Ishikawa (cell line): ENCODE data around the gene CUEDC2.

ENCODE experiments used
- CEBPB ChIP-seq: IDR thresholded peaks from 2 replicates; pipeline ENCODE4 v1.6.1; 2012
- CREB1 ChIP-seq: IDR thresholded peaks from 2 replicates; pipeline ENCODE4 v1.6.1; 2012; ENCODE audit warnings: low read depth
- EGR1 ChIP-seq: IDR thresholded peaks from 2 replicates; pipeline ENCODE4 v1.6.1; 2012
- EP300 ChIP-seq: IDR thresholded peaks from 2 replicates; pipeline ENCODE4 v1.6.1; 2012; ENCODE audit warnings: borderline replicate concordance
- FOXM1 ChIP-seq: IDR thresholded peaks from 2 replicates; pipeline ENCODE4 v1.6.1; 2012; ENCODE audit warnings: low read depth, borderline replicate concordance
- NFIC ChIP-seq: IDR thresholded peaks from 2 replicates; pipeline ENCODE4 v1.6.1; 2012
- RAD21 ChIP-seq: IDR thresholded peaks from 2 replicates; pipeline ENCODE4 v1.6.1; 2012; ENCODE audit warnings: low read depth
- TAF1 ChIP-seq: IDR thresholded peaks from 2 replicates; pipeline ENCODE4 v1.6.1; 2012; ENCODE audit warnings: low read depth, mild to moderate bottlenecking
- TCF12 ChIP-seq: IDR thresholded peaks from 2 replicates; pipeline ENCODE4 v1.6.1; 2012; ENCODE audit warnings: low read depth
- TEAD4 ChIP-seq: IDR thresholded peaks from 2 replicates; pipeline ENCODE4 v1.6.1; 2012
- YY1 ChIP-seq: IDR thresholded peaks from 2 replicates; pipeline ENCODE4 v1.6.1; 2012; ENCODE audit warnings: low read depth
- ZBTB7A ChIP-seq: IDR thresholded peaks from 2 replicates; pipeline ENCODE4 v1.6.1; 2012; ENCODE audit warnings: low read depth
- TF ChIP-seq, protein P1 (sequence below): IDR thresholded peaks from 2 replicates; pipeline ENCODE4 v1.6.1; 2012
- TF ChIP-seq, protein P2 (sequence below): IDR thresholded peaks from 2 replicates; pipeline ENCODE4 v1.6.1; 2012; ENCODE audit warnings: low read depth, mild to moderate bottlenecking
- TF ChIP-seq, protein P3 (sequence below): IDR thresholded peaks from 2 replicates; pipeline ENCODE4 v1.6.1; 2012

CUEDC2 gene

DNA sequence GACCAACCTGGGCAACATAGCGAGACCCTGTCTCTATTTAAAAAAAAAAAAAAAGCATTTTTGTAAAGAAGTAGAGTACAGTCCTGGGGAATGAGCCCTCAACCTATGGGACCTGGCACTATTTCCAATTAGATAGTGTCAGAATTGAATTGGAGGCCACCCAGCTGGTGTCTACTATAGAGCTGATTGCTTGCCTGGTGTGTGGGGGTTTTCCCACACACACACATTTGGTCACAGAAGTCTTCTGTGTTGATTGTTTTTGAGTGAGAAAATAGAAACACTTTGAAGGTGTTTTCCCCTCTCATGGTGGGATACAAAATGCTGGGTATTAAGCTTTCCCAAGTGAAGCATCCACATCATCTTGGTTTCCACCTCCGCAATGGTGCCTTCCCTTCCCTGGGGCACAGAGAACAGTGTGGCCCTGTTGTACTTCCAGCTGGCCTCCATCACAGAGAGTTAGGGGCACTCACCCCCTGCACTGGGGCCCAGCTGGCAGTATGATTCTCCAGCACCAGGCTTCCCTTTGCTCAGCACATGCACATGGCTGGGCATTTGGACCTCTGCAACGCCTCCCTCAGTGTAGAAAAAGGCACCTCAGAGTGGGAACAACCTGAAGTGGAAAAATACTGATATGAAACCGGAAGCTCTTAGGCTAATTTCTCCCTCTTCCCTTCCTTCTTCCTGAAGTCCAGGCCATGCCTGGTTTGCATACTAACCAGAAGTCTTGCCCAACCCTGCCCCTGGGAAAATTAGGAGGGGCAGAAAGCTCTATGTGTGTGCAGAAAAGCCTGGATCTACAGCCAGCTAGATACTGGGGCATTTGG lies 47.6 kb downstream of the CUEDC2 start:
- 0 out of 2 replicates have a peak, but pooled peaks have one; percentile 28 for TF ChIP-seq CEBPB
- no peak for TF ChIP-seq EP300

DNA sequence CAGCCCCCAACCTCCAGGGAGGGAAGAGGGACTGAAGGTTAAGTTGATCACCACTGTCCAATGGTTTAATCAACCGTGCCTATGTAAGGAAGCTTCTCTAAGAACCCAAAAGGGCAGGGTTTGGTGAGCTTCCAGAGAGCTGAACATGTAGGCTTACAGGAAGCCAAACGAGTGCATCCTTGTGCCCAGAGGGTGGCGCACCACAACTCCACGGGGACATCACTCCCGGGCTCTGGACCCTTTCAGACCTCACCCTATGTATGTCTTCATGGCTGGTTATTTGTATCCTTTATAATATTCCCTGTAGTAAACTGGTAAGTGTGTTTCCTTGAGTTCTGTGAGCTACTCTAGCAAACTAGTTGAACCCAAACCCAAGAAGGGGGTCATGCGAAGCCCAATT lies 48.3 kb downstream of the CUEDC2 start:
- no peak for TF ChIP-seq EGR1
- TF ChIP-seq, protein P1, sequence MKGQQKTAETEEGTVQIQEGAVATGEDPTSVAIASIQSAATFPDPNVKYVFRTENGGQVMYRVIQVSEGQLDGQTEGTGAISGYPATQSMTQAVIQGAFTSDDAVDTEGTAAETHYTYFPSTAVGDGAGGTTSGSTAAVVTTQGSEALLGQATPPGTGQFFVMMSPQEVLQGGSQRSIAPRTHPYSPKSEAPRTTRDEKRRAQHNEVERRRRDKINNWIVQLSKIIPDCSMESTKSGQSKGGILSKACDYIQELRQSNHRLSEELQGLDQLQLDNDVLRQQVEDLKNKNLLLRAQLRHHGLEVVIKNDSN: no peak
- TF ChIP-seq TAF1: no peak
- no peak for TF ChIP-seq CEBPB
- no peak for TF ChIP-seq TEAD4
- TF ChIP-seq TCF12: no peak
- TF ChIP-seq CREB1: no peak
- TF ChIP-seq ZBTB7A: no peak
- TF ChIP-seq RAD21: no peak
- TF ChIP-seq YY1: no peak
- TF ChIP-seq, protein P2, sequence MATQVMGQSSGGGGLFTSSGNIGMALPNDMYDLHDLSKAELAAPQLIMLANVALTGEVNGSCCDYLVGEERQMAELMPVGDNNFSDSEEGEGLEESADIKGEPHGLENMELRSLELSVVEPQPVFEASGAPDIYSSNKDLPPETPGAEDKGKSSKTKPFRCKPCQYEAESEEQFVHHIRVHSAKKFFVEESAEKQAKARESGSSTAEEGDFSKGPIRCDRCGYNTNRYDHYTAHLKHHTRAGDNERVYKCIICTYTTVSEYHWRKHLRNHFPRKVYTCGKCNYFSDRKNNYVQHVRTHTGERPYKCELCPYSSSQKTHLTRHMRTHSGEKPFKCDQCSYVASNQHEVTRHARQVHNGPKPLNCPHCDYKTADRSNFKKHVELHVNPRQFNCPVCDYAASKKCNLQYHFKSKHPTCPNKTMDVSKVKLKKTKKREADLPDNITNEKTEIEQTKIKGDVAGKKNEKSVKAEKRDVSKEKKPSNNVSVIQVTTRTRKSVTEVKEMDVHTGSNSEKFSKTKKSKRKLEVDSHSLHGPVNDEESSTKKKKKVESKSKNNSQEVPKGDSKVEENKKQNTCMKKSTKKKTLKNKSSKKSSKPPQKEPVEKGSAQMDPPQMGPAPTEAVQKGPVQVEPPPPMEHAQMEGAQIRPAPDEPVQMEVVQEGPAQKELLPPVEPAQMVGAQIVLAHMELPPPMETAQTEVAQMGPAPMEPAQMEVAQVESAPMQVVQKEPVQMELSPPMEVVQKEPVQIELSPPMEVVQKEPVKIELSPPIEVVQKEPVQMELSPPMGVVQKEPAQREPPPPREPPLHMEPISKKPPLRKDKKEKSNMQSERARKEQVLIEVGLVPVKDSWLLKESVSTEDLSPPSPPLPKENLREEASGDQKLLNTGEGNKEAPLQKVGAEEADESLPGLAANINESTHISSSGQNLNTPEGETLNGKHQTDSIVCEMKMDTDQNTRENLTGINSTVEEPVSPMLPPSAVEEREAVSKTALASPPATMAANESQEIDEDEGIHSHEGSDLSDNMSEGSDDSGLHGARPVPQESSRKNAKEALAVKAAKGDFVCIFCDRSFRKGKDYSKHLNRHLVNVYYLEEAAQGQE: no peak
- TF ChIP-seq EP300: no peak
- TF ChIP-seq NFIC: no peak
- TF ChIP-seq, protein P3, sequence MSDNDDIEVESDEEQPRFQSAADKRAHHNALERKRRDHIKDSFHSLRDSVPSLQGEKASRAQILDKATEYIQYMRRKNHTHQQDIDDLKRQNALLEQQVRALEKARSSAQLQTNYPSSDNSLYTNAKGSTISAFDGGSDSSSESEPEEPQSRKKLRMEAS: no peak
- no peak for TF ChIP-seq FOXM1

DNA sequence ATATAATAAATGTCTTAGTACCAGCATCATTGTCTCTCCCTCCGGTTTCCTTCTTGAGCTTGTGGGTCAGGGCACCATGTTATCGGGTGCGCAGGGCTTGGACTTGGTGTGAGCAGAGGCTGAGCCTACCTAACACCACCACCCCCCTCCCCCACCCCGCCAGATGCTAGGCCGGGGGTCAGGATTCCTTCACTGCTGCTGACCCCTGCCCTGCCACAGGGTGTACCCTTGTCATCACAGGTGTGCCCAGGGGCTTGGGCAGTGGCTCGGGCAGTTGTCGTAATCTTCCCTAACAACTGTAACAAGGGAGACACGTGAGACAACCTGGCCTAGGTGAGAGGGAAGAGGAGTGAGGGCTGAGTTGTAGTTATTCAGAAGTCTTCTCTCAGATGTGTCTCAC lies 49.5 kb downstream of the CUEDC2 start:
- TF ChIP-seq ZBTB7A (no peak), TAF1 (no peak), TCF12 (no peak), CREB1 (no peak), NFIC (no peak), TEAD4 (no peak), EGR1 (no peak), FOXM1 (no peak), EP300 (no peak), YY1 (no peak), RAD21 (no peak), CEBPB (no peak)
- TF ChIP-seq, protein P1: no peak
- TF ChIP-seq, protein P3: no peak
- TF ChIP-seq, protein P2: no peak

DNA sequence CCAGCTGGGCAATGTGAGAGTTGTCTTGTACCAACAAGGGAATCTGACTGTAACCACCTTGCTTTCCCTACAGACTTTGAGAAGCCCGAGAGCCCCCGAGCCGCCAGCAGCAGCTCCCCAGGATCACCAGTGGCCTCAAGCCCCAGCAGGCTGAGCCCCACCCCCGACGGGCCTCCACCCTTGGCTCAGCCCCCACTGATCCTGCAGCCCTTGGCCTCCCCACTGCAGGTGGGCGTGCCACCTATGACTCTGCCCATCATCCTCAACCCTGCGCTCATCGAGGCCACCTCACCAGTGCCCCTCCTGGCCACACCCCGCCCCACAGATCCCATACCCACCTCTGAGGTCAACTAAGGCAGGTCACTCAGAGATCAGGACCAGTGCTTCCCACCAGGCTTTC lies 50.4 kb downstream of the CUEDC2 start:
- TF ChIP-seq ZBTB7A: no peak
- TF ChIP-seq, protein P3: no peak
- no peak for TF ChIP-seq NFIC
- TF ChIP-seq RAD21: no peak
- TF ChIP-seq EP300: no peak
- no peak for TF ChIP-seq FOXM1
- TF ChIP-seq TAF1: no peak

DNA sequence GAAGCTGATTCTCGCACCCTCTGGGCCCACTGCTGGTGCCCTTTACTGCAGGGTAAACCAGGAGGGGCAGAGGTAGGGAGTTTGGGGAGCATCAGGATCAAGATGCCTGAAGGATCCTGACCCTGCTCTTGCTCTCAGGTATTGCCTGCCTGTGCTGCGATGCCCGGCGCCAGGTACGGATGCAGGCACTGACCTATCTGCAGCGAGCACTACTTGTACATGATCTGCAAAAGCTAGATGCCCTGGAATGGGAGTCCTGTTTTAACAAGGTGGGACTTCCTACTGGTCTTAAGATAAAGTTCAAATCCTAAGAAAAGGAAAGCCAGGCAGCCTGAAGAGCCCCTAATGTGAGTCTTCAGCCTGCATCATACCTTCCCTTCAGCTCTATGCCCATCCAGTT lies 53.0 kb downstream of the CUEDC2 start:
- TF ChIP-seq, protein P3: no peak
- TF ChIP-seq, protein P2: no peak
- TF ChIP-seq TEAD4 (no peak), RAD21 (no peak), NFIC (no peak), CREB1 (no peak), TAF1 (no peak), CEBPB (no peak), EGR1 (no peak), YY1 (no peak), TCF12 (no peak), EP300 (no peak)
- TF ChIP-seq, protein P1: no peak
